Activated CD4-positive, alpha-beta memory T cell treated with anti-CD3 and anti-CD28 coated beads, Interleukin-2, amount 10 ng/mL, durations not matched to agents 7 days and 5 days (primary cell): Measurements from ENCODE around the gene C5orf15. TPM values are rescaled to one million over a fixed set of nuclear protein-coding genes. Genes with fewer than 3 reads are reported as not detected.
"Not testable (repeated sequence)": the region's sequence is repeated elsewhere in the genome, so short reads cannot be mapped to it uniquely, and the experiment has no call there.

Experiments used
- CTCF ChIA-PET: fragments of 350-600 bp; sonication (Branson Sonifier 250); formaldehyde crosslinking; loops from one replicate; lab custom pipeline; 2021; ENCODE audit warnings: antibody characterized with exemption, inconsistent platforms; lab: Charles Lee
- POLR2A ChIA-PET: fragments of 350-600 bp; sonication (Branson Sonifier 250); formaldehyde crosslinking; loops from one replicate; lab custom pipeline; 2021; ENCODE audit warnings: antibody characterized with exemption; lab: Charles Lee
- DNase-seq: peaks from one replicate; pipeline ENCODE4 v3.0.0-alpha.2; 2020
- H3K27ac Mint-ChIP-seq: one replicate; pipeline ENCODE4 v1.8.0; 2021; ENCODE audit warnings: mild to moderate bottlenecking, mixed read lengths
- H3K27me3 Mint-ChIP-seq: one replicate; pipeline ENCODE4 v1.8.0; 2021; ENCODE audit warnings: mixed read lengths
- H3K36me3 Mint-ChIP-seq: one replicate; pipeline ENCODE4 v1.8.0; 2021; ENCODE audit warnings: low read depth, mixed read lengths
- H3K4me1 Mint-ChIP-seq: one replicate; pipeline ENCODE4 v1.8.0; 2021; ENCODE audit warnings: mixed read lengths
- H3K4me3 Mint-ChIP-seq: one replicate; pipeline ENCODE4 v1.8.0; 2021; ENCODE audit warnings: mild to moderate bottlenecking, mixed read lengths
- H3K9me3 Mint-ChIP-seq: one replicate; pipeline ENCODE4 v1.8.0; 2021; ENCODE audit warnings: mixed read lengths
- total RNA-seq, 2 experiments: library from RNA; stranded (reverse); gene quantifications; one replicate each; pipeline ENCODE4 v1.2.3, GENCODE V29; 2021

The C5orf15 gene
- total RNA-seq, 2 experiments from 2014 or later, result 24.4 to 27.7 TPM

GRCh38 chr5:133941456-133942196 is 26.8 kb downstream of the C5orf15 start:
- DNase-seq, result no peak
- Mint-ChIP-seq H3K27ac (no peak overlapping the region), H3K4me3 (no peak overlapping the region), H3K4me1 (peaks cover 6% of the 10 kb centered on the region), H3K27me3 (no peaks in the 10 kb centered on the region), H3K9me3 (peaks cover 2% of the 10 kb centered on the region), H3K36me3 (no peaks in the 10 kb centered on the region)
- POLR2A ChIA-PET, result no interaction called here
- CTCF ChIA-PET, result no interaction called here

GRCh38 chr5:133939668-133940067 is 28.8 kb downstream of the C5orf15 start:
- ChIA-PET CTCF (no interaction called here), POLR2A (no interaction called here)
- Mint-ChIP-seq H3K27ac (no peak overlapping the region), H3K4me3 (no peak overlapping the region), H3K36me3 (no peaks in the 10 kb centered on the region), H3K4me1 (peaks cover 6% of the 10 kb centered on the region), H3K27me3 (no peaks in the 10 kb centered on the region), H3K9me3 (peaks cover 4% of the 10 kb centered on the region)
- no peak for DNase-seq

DNA sequence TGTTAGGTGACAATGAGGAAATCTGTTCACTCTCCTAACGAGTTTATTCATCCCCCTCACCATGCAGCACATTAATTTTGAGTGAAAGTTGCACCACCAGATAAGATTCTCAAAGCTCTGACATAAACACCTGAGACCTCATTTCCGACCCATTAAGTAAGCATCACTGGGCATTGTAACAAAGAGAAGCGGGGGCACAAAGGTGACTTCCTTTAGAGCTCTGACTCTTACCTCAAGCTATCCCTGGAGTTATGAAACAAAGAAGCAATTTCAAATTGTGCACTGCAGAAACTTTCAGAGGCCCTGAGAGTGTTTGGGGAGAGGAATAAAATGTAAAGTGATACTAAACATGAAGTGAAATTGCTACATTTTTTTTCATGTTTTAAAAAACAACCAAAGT is 29.5 kb downstream of the C5orf15 start:
- H3K4me3 Mint-ChIP-seq, result no peak overlapping the region
- no peaks in the 10 kb centered on the region for H3K27me3 Mint-ChIP-seq
- CTCF ChIA-PET, result no interaction called here
- DNase-seq, result no peak
- H3K9me3 Mint-ChIP-seq, result peaks cover 4% of the 10 kb centered on the region
- peaks cover 6% of the 10 kb centered on the region for H3K4me1 Mint-ChIP-seq
- no peak overlapping the region for H3K27ac Mint-ChIP-seq
- H3K36me3 Mint-ChIP-seq, result no peaks in the 10 kb centered on the region
- POLR2A ChIA-PET, result no interaction called here

DNA sequence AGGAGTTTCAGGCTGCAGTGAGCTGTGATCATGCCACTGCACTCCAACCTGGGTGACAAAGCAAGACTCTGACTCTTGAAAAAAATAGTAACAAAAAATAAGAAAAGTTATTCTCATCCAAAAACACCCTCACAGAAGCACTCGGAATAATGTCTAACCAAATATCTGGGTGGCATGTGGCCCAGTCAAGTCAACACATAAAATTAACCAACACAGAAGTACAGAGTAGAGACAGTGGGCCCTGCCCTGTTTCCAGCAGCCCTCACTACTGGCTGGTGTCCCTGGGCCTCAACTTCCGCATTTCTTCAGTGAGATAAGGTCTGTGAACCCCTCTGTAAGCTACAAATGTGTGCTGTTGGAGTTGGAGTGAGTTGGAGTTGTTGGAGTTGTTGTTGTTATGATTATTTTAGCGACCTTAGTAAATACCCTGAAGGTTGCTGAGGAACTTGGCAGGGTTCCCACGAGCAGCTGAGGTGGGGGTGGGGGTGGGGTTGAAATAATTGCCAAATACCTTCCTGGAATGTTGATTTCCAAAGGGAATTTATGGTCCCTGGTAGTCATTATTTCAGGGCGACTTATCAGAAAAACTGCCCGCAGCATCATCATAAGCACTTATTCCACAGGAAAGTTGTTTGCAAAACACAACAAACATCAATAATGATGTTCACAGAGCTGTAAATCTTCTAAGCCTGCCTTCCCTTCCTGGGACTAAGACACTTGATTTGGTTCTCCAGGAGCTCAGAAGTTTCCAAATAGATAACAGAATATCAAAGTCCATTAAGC is 30.2 kb downstream of the C5orf15 start:
- POLR2A ChIA-PET, result interaction anchor here (0.6 kb wide), 1 partner anchor 31 kb away, joined by 3 read pairs; no protein-coding TSS in a partner anchor
- H3K27ac Mint-ChIP-seq, result no peak overlapping the region
- peaks cover 4% of the 10 kb centered on the region for H3K9me3 Mint-ChIP-seq
- no peaks in the 10 kb centered on the region for H3K36me3 Mint-ChIP-seq
- no peaks in the 10 kb centered on the region for H3K27me3 Mint-ChIP-seq
- H3K4me1 Mint-ChIP-seq, result peaks cover 6% of the 10 kb centered on the region
- CTCF ChIA-PET, result no interaction called here
- no peak overlapping the region for H3K4me3 Mint-ChIP-seq
- DNase-seq, result no peak

- H3K4me3 Mint-ChIP-seq, H3K27me3 Mint-ChIP-seq, H3K36me3 Mint-ChIP-seq, H3K27ac Mint-ChIP-seq, H3K9me3 Mint-ChIP-seq, CTCF ChIA-PET, DNase-seq, H3K4me1 Mint-ChIP-seq: not testable (repeated sequence)
- POLR2A ChIA-PET, result interaction anchor here (0.6 kb wide), 1 partner anchor 31 kb away, joined by 3 read pairs; no protein-coding TSS in a partner anchor
These were observed 30.8 kb downstream of the C5orf15 start for GRCh38 chr5:133937628-133938027.

GRCh38 chr5:133936651-133937015 is 31.8 kb downstream of the C5orf15 start:
- Mint-ChIP-seq H3K36me3 (no peaks in the 10 kb centered on the region), H3K4me1 (peaks cover 10% of the 10 kb centered on the region), H3K4me3 (no peak overlapping the region), H3K27ac (no peak overlapping the region), H3K9me3 (peaks cover 4% of the 10 kb centered on the region), H3K27me3 (no peaks in the 10 kb centered on the region)
- ChIA-PET POLR2A (no interaction called here), CTCF (no interaction called here)
- no peak for DNase-seq

- H3K4me1 Mint-ChIP-seq, result peaks cover 15% of the 10 kb centered on the region
- H3K27me3 Mint-ChIP-seq, CTCF ChIA-PET, H3K27ac Mint-ChIP-seq, DNase-seq, POLR2A ChIA-PET, H3K36me3 Mint-ChIP-seq, H3K9me3 Mint-ChIP-seq, H3K4me3 Mint-ChIP-seq: not testable (repeated sequence)
These were observed 32.3 kb downstream of the C5orf15 start for GRCh38 chr5:133935991-133936650.

- Mint-ChIP-seq H3K4me3 (no peak overlapping the region), H3K9me3 (peaks cover 4% of the 10 kb centered on the region), H3K4me1 (peaks cover 19% of the 10 kb centered on the region), H3K27ac (no peak overlapping the region), H3K36me3 (no peaks in the 10 kb centered on the region), H3K27me3 (no peaks in the 10 kb centered on the region)
- ChIA-PET POLR2A (no interaction called here), CTCF (no interaction called here)
- no peak for DNase-seq
These were observed 32.8 kb downstream of the C5orf15 start for GRCh38 chr5:133935667-133935940.

- H3K27ac Mint-ChIP-seq, result no peak overlapping the region
- no peaks in the 10 kb centered on the region for H3K27me3 Mint-ChIP-seq
- no peaks in the 10 kb centered on the region for H3K36me3 Mint-ChIP-seq
- DNase-seq, result no peak
- peaks cover 4% of the 10 kb centered on the region for H3K9me3 Mint-ChIP-seq
- H3K4me3 Mint-ChIP-seq, result no peak overlapping the region
- CTCF ChIA-PET, result no interaction called here
- peaks cover 25% of the 10 kb centered on the region for H3K4me1 Mint-ChIP-seq
- POLR2A ChIA-PET, result no interaction called here
These were observed 33.4 kb downstream of the C5orf15 start for GRCh38 chr5:133934822-133935666.

- peaks cover 27% of the 10 kb centered on the region for H3K4me1 Mint-ChIP-seq
- no peaks in the 10 kb centered on the region for H3K36me3 Mint-ChIP-seq
- H3K27ac Mint-ChIP-seq, result no peak overlapping the region
- ChIA-PET CTCF (interaction anchor here (0.6 kb wide), 1 partner anchor 19 kb away, joined by 3 read pairs; no protein-coding TSS in a partner anchor), POLR2A (no interaction called here)
- no peak overlapping the region for H3K4me3 Mint-ChIP-seq
- no peaks in the 10 kb centered on the region for H3K27me3 Mint-ChIP-seq
- peaks cover 4% of the 10 kb centered on the region for H3K9me3 Mint-ChIP-seq
- no peak for DNase-seq
These were observed 34.1 kb downstream of the C5orf15 start for GRCh38 chr5:133934311-133934710.

GRCh38 chr5:133933670-133934295 is 34.6 kb downstream of the C5orf15 start:
- Mint-ChIP-seq H3K4me1 (peaks cover 25% of the 10 kb centered on the region), H3K27me3 (no peaks in the 10 kb centered on the region), H3K9me3 (peaks cover 4% of the 10 kb centered on the region), H3K36me3 (no peaks in the 10 kb centered on the region), H3K27ac (no peak overlapping the region), H3K4me3 (no peak overlapping the region)
- ChIA-PET POLR2A (no interaction called here), CTCF (interaction anchor here (0.6 kb wide), 1 partner anchor 19 kb away, joined by 3 read pairs; no protein-coding TSS in a partner anchor)
- DNase-seq, result no peak

GRCh38 chr5:133933169-133933509 is 35.3 kb downstream of the C5orf15 start:
- ChIA-PET POLR2A (no interaction called here), CTCF (no interaction called here)
- no peak for DNase-seq
- Mint-ChIP-seq H3K27ac (no peak overlapping the region), H3K36me3 (no peaks in the 10 kb centered on the region), H3K4me1 (peaks cover 24% of the 10 kb centered on the region), H3K4me3 (no peak overlapping the region), H3K27me3 (no peaks in the 10 kb centered on the region), H3K9me3 (peaks cover 4% of the 10 kb centered on the region)
